GM18499 (cell line): ENCODE measurements around the gene LAD1.

Source experiments
- ATAC-seq: cut with Tn5 transposase; IDR thresholded peaks from one replicate; pipeline ENCODE4 v1.9.1; 2021; ENCODE audit warnings: moderate number of reproducible peaks; ENCODE audit not compliant: insufficient read depth, unreplicated experiment

The LAD1 gene

DNA sequence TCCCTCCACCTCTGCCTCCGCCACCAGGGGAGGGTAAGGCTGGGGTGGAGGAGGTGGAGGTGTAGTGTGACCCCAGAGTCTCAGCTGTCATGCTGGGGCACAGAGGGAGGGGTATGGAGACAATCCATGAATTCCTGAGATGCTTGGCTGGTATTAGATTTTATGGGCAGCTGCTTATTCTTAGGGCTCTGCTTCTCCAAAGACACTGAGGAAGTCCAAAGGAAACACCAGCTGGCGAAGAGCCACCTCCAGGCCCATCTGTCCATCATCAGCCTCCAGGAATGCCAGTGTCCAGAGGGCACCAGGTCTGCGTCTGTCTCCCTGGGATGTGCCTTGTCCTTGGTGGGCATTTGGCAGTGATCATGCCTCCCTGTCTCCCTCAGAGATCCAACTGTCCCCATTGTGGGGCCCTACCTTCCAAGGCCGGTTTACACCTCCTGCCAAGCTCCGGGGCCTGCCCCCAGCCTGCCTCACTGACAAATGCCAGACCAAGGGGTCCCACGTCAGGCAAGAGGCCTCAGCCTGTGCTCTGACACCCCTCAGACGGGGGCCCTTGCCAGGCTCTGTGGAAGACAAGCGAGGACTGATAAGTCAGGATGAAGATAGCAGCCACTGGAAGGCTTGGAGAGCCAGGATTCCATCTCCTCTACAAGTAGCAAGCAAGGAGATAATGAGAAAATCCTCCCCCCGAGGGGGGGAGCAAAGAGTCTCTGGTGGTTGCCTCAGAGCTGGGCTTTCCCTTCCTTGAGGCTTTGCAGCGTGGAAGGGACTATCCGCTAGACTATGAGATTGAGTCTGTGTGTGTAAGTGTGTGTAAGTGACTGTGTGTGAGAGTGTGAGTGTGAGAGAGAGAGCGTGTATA, 20.9 kb upstream of the LAD1 start:
- no peak for ATAC-seq

- no peak for ATAC-seq
Measured at GRCh38 chr1:201419256-201419655, 20.1 kb upstream of the LAD1 start.

DNA sequence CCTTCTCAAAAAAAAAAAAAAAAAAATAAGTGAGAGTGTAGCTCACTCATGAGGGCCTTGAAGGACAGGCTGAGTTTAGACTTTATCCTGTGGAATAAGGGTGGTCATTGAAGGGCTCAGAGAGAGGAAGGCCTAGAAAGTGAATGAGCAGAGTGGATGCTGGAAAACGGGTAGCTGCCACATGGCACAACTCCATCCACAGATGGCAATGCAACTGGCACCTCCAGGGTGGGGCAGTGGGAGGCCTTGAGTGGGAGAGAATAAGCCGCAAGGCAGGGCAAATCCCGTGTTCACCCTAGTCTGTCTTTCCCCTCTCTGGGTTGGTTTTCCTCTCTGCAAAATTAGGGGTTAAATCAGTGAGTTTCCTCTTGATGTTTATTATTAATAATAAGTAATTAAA, 19.3 kb upstream of the LAD1 start:
- no peak for ATAC-seq

- ATAC-seq, result no peak
Measured at GRCh38 chr1:201414051-201414738, 15.1 kb upstream of the LAD1 start.

- no peak for ATAC-seq
Measured at GRCh38 chr1:201411292-201411691, 12.2 kb upstream of the LAD1 start.

DNA sequence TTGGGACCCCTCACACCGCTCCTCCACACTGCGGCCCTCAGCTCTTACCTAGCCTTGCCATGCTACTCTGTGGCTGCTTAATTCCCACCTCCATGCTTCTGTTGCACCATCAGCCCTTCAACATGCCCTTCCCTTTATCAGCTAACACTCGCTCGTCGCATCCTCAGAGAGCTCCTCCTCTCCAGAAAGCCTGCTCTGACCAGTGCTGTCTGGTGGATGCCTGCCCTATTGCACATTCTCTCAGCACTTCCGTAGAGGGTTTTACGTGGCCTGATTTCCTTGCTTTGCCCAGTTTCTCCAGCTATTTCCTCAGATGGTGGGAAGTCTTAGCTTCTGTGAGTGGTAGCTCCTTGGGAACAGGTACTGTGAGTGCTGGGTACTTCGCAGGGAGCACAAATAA, 10.3 kb upstream of the LAD1 start:
- ATAC-seq, result no peak

DNA sequence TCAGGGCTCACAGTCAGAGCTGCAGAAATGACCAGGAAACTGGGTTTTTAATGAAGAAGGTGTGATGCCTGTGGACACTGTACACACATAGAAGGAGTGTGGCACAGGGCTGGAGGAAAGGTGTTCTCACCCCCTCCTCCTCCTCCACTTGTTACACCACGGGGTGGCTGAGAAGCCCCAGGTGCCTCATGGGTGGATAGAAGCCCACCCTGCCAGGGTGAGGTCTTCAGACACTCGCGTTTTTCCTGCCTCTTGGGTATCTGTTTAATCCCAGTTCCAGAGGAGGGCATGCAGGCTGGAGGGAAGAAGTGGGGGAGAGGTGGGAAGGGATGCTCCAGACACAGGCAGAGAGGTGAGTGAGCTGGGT, 9.7 kb upstream of the LAD1 start:
- ATAC-seq, result no peak

DNA sequence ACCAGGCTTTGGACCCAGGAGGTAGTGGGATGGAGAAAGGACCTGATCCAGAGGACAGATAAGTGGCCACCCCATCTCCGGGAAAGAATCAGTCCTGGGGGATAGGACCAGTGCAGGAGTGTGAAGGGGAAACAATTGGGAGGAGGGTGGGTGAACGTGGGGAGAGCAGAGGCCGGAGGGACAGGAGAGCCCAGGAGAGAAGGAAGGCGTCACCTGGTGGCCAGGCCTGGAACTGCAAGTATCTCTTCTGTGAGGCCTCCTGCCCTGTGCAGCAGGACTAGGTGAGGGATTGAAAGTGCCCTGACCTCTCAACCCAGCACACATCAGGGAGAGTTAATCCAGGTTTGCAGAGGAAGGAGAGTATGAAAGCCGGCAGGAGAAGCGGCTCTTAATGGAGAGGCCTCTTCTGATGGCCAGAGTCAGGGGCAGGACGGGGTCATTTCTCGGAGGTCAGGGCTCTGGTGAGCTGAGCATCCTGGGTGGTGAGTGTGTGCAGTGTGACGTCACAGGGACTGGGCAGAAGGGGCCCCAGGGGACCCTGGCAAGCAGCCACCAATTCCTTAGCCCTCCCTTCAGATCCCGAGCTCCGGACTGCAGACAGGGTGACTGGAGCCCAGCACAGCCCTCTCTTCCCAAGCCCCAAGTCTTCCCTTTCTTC, 9.2 kb upstream of the LAD1 start:
- ATAC-seq, result no peak

DNA sequence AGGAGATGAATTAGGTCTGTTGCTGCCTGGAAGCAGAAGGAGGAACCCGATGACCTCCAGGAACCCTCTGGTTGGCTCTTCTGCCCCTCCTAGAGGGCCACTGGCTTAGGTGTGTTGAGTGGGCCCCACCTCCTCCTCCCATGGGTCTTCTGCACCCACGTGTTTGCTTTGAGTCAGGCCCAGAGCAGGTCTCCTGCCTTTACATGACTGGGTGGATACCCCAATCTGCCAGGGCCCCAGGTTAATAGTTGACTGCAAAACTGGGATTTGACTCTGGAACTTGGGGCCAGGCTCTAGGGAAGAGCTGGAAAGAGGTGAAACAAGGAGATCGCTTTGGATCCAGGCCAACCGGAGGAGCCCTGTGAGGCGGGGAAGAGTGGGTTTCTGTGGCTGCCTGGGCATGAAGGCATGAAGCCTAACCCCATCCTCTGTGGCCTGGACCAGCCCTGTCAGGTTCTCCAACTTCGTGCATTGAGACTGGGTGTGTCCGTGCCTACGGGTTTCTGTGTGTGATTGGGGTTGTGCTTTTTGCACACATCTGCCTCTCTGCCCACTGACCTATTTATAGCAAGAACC, 7.8 kb upstream of the LAD1 start:
- ATAC-seq, result no peak

DNA sequence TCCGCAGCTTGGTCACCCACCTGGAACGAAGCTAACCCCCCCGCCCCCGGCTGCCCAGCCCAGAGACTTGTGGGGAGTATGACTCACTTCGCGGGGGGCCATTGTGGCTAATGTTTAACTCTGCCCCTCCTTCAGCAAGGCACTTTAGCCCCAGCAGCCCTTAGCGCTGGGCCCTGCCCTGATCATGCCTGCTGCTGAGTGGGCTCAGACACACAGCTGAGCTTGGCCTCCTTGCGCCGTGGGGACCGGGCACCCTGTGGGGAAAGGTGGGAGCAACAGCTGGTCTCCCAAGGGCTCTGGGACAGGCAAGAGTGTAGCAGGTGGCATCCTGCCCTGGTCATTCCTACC, 6.3 kb upstream of the LAD1 start:
- no peak for ATAC-seq

- no peak for ATAC-seq
Measured at GRCh38 chr1:201404722-201405483, 5.8 kb upstream of the LAD1 start.

DNA sequence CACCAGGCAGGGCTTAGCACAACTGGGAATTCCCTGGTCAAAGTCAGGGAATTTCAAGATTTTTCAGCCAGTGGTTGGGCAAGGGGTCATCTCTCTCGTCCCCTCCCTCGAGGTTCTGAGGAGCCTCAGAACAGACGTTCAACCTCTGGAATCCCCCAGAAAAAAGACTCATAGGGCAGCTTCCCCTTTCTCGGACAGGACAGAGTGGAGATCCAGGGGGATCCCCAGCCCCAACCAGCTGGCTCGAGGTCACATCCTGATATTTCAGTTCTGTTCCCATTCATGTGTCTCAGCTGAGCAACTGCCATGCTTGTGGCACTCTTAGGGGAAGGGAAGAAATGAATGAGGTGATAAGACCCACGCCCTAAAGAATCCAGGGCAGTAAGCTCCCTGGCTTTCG, 4.9 kb upstream of the LAD1 start:
- ATAC-seq, result no peak

DNA sequence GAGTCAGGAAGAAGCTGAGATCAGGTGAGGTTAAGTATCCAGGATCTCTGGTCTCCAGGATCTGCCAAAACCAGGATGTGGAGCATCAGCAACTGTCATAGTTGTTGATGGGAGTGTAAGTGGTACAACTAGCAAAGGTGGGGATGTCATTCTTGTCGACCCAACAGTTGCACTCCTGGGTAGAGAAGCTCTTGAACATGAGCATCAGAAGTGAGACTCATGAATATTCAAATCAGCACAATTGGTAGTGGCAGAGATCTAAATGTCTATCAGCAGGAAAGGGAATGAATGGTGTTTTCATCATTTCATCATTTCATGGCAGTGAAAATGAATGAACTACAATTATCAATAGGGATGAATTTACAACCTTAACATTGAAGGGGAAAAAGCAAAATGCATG, 4.2 kb upstream of the LAD1 start:
- no peak for ATAC-seq

DNA sequence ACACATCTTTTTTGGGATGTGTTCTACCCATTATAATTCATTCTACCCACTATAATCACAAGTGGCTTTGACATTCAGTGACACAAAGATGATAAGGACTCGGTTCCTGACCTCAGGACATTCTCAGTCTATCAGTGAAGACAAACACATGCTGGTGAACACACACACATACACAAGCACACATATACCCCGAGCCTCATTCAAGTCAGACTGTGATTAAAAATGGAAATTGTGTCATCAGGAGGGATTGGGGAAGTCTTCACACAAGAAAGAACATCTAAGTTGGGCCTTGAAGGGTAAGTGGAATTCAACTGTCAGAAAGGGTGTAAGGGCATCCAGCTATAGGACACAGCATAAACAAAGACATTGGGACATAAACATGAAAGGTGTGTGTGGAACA, 2.6 kb upstream of the LAD1 start:
- no peak for ATAC-seq

DNA sequence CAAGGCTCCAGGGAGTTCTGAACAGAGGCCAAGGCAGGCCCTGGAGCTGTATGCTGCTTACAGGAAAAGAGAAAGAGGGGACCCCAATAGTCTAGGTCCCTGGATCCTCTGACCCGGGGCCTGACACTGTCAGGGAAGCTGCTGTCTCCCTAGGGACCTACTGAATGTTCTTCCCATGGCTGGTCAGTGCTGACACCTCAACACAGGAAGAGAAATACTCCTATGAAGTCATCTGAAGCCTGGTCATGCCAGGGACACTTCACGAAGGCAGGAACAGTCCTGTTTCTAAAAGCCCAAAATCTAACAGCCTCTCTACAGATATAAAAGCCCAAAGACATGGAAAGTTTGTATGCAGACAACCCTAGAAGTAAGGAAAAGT, 1.7 kb upstream of the LAD1 start:
- no peak for ATAC-seq

DNA sequence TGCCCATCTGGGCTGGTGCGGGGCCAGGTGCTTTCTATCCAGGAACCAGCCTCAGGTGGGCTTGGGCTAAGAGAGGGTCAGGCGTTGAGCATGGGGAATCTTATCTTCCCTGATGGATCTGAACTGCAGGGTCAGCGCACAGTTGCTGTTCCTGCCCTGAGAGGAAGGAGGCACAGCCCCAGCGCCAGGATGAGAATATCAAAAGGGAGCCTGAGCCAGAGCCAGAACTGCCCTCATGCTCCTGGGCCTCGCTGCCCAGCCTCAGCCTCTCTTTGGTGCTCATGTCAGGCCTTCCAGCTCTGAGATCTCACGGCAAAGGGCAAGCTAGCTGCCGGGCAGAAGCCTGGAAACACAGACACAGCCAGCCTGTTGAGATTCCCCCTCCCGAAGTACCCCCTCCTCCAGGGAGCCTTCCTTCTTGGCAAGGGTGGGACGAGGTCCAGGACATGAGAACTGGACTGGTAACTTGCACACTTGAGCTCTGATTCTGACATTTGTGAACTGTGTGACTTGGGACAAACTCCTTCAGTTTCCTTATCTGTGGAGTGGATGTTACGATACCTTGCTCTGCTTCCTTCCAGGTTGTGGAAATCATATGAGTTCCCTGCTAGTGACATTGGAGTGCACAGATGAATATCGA, 1.2 kb upstream of the LAD1 start:
- ATAC-seq, result no peak

DNA sequence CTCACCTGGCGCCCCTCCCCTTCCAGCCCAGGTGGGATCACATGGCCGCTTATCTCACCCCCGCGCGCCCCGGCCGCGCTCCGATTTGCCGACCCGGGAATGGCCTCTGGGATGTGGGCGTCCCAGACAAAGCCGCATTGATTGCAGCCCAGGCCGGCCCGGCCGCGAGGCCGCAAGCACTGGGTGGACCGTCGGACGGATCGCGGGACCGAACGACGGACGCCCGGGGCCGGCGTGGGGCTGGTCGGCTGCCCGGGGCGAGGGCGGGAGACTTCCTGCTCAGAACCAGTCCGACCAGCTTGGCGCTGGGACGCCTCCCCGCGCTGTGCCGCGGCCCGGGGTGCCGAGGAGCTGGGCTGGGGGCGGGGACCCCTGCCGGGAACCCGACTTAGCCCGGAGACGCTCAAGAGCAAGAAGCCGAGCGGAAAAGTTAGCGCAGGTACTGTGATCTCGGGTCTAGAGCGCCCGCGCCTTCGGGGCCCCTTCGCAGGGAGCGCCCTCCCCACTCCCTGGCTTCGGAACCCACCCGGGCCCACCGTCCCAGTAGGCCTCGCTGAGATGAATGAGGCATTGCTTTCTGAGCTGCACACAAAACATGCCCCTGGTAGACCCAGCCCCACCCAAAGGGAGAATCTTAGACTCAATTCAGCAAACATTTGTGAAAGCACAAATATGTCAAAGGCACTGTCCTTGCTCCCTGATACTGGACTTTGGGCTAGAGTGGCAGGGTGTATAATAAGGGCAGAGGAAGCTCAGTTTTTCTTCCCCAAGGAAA, 415 bp upstream of the LAD1 start:
- ATAC-seq, result no peak

DNA sequence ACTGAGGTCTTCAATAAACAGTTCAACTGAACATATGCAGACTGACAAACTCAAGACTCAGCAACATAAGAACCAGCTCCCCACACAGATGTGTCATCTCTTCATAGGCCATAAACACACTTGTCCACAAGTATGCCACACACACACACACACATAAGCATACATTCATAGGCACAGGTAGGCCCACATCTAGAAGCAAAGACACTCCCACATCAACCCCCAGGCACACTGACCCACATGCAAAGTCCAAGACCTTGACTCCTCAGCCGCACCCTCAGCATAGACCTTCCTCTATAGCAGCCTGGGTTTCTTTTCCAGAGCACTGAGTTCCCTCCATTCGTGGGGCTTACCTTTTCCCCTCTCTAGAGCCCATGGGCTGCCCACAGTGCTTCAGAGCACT, 1.4 kb downstream of the LAD1 start:
- no peak for ATAC-seq

DNA sequence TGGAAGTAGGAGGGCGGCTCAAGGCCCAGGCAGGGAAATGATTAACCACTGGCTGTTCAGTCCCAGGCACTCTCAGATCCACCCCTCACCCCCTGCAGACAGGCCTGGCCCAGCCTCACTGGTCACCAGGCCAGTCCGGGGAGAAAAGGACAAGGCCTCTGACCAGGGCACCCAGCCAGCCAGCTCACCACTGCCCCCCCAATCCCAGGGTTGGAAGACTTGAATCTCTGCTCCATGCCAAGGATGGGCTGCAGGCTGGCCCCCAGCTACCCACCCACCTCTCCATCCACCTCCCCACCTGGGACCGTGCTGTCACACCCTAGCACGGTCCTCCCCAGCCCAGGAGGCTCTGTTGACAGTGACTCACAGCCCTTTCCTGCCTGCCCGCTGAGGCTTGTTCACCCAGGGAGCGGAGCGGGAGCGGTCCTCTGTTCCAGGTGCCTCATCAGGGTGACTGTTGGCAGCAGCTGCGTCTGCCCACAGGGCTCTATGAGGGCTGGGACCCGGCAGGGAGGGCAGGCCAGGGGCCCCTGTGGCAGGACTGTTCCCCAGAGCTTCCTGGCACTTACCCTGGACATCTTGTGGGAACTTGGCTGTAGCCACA, 2.2 kb downstream of the LAD1 start:
- ATAC-seq, result no peak
